Ovary (tissue), 3 donors: Measurements from ENCODE around the gene RAB40C.

Source experiments
- CTCF ChIP-seq, 3 donors: fragments of 450-650 bp in 2 of 3; fragments of 200-600 bp in 1 of 3; IDR thresholded peaks; one replicate each; pipeline versions ENCODE4 v1.5.1 to v1.8.0; 2016 to 2022; ENCODE audit warnings: antibody characterized with exemption in 3 of 3, mild to moderate bottlenecking in 1 of 3
- POLR2A ChIP-seq: fragments of 450-650 bp; IDR thresholded peaks from one replicate; pipeline ENCODE4 v1.6.1; 2017; ENCODE audit warnings: antibody characterized with exemption, mild to moderate bottlenecking, moderate library complexity
- donor health status: DM: no; HTN: no; CAD: no.

DNA sequence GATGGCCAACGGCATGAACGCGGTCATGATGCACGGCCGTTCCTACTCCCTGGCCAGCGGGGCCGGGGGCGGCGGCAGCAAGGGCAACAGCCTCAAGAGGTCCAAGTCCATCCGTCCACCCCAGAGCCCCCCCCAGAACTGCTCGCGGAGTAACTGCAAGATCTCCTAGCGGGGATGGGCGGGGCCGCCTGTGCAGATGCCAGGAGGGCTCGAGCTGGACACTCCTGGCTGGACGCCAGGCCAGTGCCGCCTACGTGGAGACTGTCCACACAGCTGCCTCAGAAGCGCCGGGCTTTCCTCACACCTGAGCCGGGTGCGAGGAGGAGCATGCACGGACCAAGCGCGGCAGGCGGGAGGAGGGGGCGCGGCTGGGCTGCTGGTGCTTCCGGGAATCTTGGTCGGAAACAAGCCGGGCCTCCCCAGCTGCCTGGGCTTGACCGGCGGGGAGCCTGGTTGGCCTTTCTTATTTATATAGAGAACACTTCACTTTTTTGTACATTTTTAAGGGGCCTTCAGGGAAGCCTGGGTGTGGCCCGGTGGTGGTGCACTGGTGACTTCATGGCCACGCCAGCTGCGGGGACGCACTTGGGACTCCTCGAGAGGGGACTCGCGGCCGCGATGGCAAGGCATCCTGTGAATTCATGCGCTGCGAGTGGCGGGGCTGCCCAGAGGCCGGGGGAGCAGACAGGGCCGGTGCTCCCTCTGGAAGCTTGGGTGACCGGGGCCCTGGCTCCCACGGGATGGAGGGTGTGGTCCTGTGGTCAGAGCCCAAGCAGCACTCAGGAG lies 37.8 kb downstream of the RAB40C start:
- TF ChIP-seq CTCF (IDR thresholded peaks at IDR 0.05) (no peak), POLR2A (no peak)
